H9 (cell line): ENCODE data around the gene AGTPBP1. TPM values are rescaled to one million over a fixed set of nuclear protein-coding genes. Genes with fewer than 3 reads are reported as not detected.
A peak's percentile ranks its signal among the peaks of the same experiment; 100 is the strongest.

Experiments
- DNase-seq: peaks from one replicate; pipeline ENCODE4 v3.0.0-alpha.2; 2017
- H2AFZ ChIP-seq: one replicate; pipeline ENCODE4 v1.6.1; 2013; ENCODE audit warnings: mild to moderate bottlenecking, low read length, control low read depth, moderate library complexity
- H2AK5ac ChIP-seq: 2 replicates; pipeline ENCODE4 v1.6.1; 2013; ENCODE audit warnings: low read length, control low read depth, mixed read lengths; ENCODE audit not compliant: insufficient read length
- H2BK120ac ChIP-seq: one replicate; pipeline ENCODE4 v1.6.1; 2013; ENCODE audit warnings: low read depth, mild to moderate bottlenecking, low read length, control low read depth, inconsistent platforms; ENCODE audit not compliant: poor library complexity, severe bottlenecking
- H2BK12ac ChIP-seq: 2 replicates; pipeline ENCODE4 v1.6.1; 2013; ENCODE audit warnings: low read length, control low read depth, mixed read lengths, low read depth; ENCODE audit not compliant: insufficient read length
- H2BK15ac ChIP-seq: 2 replicates; pipeline ENCODE4 v1.6.1; 2013; ENCODE audit warnings: low read depth, low read length, control low read depth
- H2BK20ac ChIP-seq: one replicate; pipeline ENCODE4 v1.6.1; 2013; ENCODE audit warnings: low read depth, mild to moderate bottlenecking, low read length, control low read depth, inconsistent platforms; ENCODE audit not compliant: poor library complexity, severe bottlenecking
- H2BK5ac ChIP-seq: 2 replicates; pipeline ENCODE4 v1.6.1; 2013; ENCODE audit warnings: low read length, control low read depth, mixed read lengths; ENCODE audit not compliant: insufficient read length
- H3K14ac ChIP-seq: 2 replicates; pipeline ENCODE4 v1.6.1; 2013; ENCODE audit warnings: low read length, control low read depth; ENCODE audit not compliant: insufficient read depth
- H3K18ac ChIP-seq: 2 replicates; pipeline ENCODE4 v1.6.1; 2013; ENCODE audit warnings: low read depth, mild to moderate bottlenecking, mixed read lengths, low read length, control low read depth; ENCODE audit not compliant: insufficient read length
- H3K23ac ChIP-seq: 2 replicates; pipeline ENCODE4 v1.6.1; 2013; ENCODE audit warnings: low read length, control low read depth, mixed read lengths, low read depth; ENCODE audit not compliant: insufficient read length
- H3K23me2 ChIP-seq: 2 replicates; pipeline ENCODE4 v1.6.1; 2013; ENCODE audit warnings: low read depth, mild to moderate bottlenecking, mixed read lengths, low read length, control low read depth; ENCODE audit not compliant: insufficient read length, poor library complexity, severe bottlenecking
- H3K27ac ChIP-seq: 2 replicates; pipeline ENCODE4 v1.5.1; 2013; ENCODE audit warnings: low read length, control low read depth, mixed read lengths, low read depth; ENCODE audit not compliant: insufficient read length
- H3K27me3 ChIP-seq: 2 replicates; pipeline ENCODE4 v1.6.1; 2013; ENCODE audit warnings: low read length, control low read depth, inconsistent platforms; ENCODE audit not compliant: insufficient read depth
- H3K4ac ChIP-seq: 2 replicates; pipeline ENCODE4 v1.6.1; 2013; ENCODE audit warnings: low read depth, mild to moderate bottlenecking, control low read depth, inconsistent platforms, low read length, moderate library complexity
- H3K4me1 ChIP-seq: 2 replicates; pipeline ENCODE4 v1.6.1; 2013; ENCODE audit warnings: low read length, control low read depth, inconsistent platforms; ENCODE audit not compliant: insufficient read depth
- H3K4me2 ChIP-seq: 2 replicates; pipeline ENCODE4 v1.6.1; 2013; ENCODE audit warnings: low read length, control low read depth, mixed read lengths; ENCODE audit not compliant: insufficient read length, insufficient read depth
- H3K56ac ChIP-seq: 2 replicates; pipeline ENCODE4 v1.6.1; 2013; ENCODE audit warnings: low read depth, mild to moderate bottlenecking, mixed read lengths, low read length, control low read depth; ENCODE audit not compliant: insufficient read length
- H3K79me1 ChIP-seq: 2 replicates; pipeline ENCODE4 v1.6.1; 2013; ENCODE audit warnings: low read depth, mild to moderate bottlenecking, moderate library complexity, low read length, control low read depth, inconsistent platforms; ENCODE audit not compliant: insufficient read depth, poor library complexity, severe bottlenecking
- H3K79me2 ChIP-seq: 2 replicates; pipeline ENCODE4 v1.6.1; 2013; ENCODE audit warnings: low read length, control low read depth, inconsistent platforms; ENCODE audit not compliant: insufficient read depth
- H3K9ac ChIP-seq: 2 replicates; pipeline ENCODE4 v1.6.1; 2013; ENCODE audit warnings: low read length, control low read depth, mixed read lengths; ENCODE audit not compliant: insufficient read length; ENCODE audit errors: extremely low read depth
- H3K9me3 ChIP-seq: one replicate; pipeline ENCODE4 v1.6.1; 2013; ENCODE audit warnings: low read depth, low read length, inconsistent platforms; ENCODE audit not compliant: control insufficient read depth
- H3T11ph ChIP-seq: one replicate; pipeline ENCODE4 v1.6.1; 2013; ENCODE audit warnings: mild to moderate bottlenecking, low read length, control low read depth, inconsistent platforms
- H4K20me1 ChIP-seq: one replicate; pipeline ENCODE4 v1.6.1; 2013; ENCODE audit not compliant: control insufficient read depth, insufficient read length, insufficient read depth
- H4K5ac ChIP-seq: 2 replicates; pipeline ENCODE4 v1.6.1; 2013; ENCODE audit warnings: low read depth, mild to moderate bottlenecking, mixed read lengths, low read length, control low read depth; ENCODE audit not compliant: insufficient read length
- H4K8ac ChIP-seq: replicated peaks from 2 replicates; pipeline ENCODE4 v1.6.1; 2013; ENCODE audit warnings: low read length, control low read depth, mixed read lengths, low read depth; ENCODE audit not compliant: insufficient read length
- H4K91ac ChIP-seq: 2 replicates; pipeline ENCODE4 v1.6.1; 2013; ENCODE audit warnings: low read depth, mild to moderate bottlenecking, moderate library complexity, mixed read lengths, low read length, control low read depth; ENCODE audit not compliant: insufficient read length
- H3K27ac Mint-ChIP-seq, 3 experiments: 2 replicates in 2 of 3; 3 replicates in 1 of 3; pipeline ENCODE4 v1.8.0; 2020 to 2021; ENCODE audit warnings: mixed read lengths in 3 of 3, mild to moderate bottlenecking in 1 of 3, moderate library complexity in 1 of 3
- H3K27me3 Mint-ChIP-seq: 2 replicates; pipeline ENCODE4 v1.8.0; 2021; ENCODE audit warnings: low read depth, mild to moderate bottlenecking, moderate library complexity, mixed read lengths
- H3K36me3 Mint-ChIP-seq, 3 experiments: 2 replicates in 2 of 3; 3 replicates in 1 of 3; pipeline ENCODE4 v1.8.0; 2020 to 2021; ENCODE audit warnings: low read depth in 3 of 3, mixed read lengths in 3 of 3; ENCODE audit not compliant: insufficient read depth in 1 of 3
- H3K4me1 Mint-ChIP-seq, 2 experiments: 2 replicates each; pipeline ENCODE4 v1.8.0; 2020; ENCODE audit warnings: mixed read lengths in 2 of 2
- H3K4me3 Mint-ChIP-seq, 2 experiments: 2 replicates in 1 of 2; 3 replicates in 1 of 2; pipeline ENCODE4 v1.8.0; 2020 to 2021; ENCODE audit warnings: mild to moderate bottlenecking in 2 of 2, mixed read lengths in 2 of 2, moderate library complexity in 1 of 2
- H3K9me3 Mint-ChIP-seq, 2 experiments: 2 replicates in 1 of 2; 3 replicates in 1 of 2; pipeline ENCODE4 v1.8.0; 2020; ENCODE audit warnings: mild to moderate bottlenecking in 2 of 2, mixed read lengths in 2 of 2, moderate library complexity in 1 of 2
- CTCF ChIP-seq: fragments of 200-600 bp; sonication (generic); conservative IDR thresholded peaks from 3 replicates; pipeline ENCODE4 v1.8.0; 2021; ENCODE audit warnings: antibody characterized with exemption, mild to moderate bottlenecking
- WGBS: extraction: QIAGEN DNeasy Blood & Tissue Kit; methylation state at CpG from one replicate; pipeline ENCODE4 v1.1.7; 2013; ENCODE audit warnings: missing lambda C conversion rate, low lambda C conversion rate, mixed read lengths; ENCODE audit not compliant: insufficient read length; ENCODE audit errors: extremely low coverage; 5-methylcytosine and 5-hydroxymethylcytosine counted together
- total RNA-seq: library from RNA; stranded (reverse); gene quantifications from 2 replicates; pipeline ENCODE4 v1.2.1, GENCODE V29; 2021

AGTPBP1 gene
- total RNA-seq, 1 experiment from 2014 or later, result 53.1 TPM

GRCh38 chr9:85617141-85617670 lies 124.5 kb downstream of the AGTPBP1 start:
- no peak overlapping the region for H4K8ac ChIP-seq
- no peaks in the 10 kb centered on the region for H3K27me3 Mint-ChIP-seq
- no peaks in the 10 kb centered on the region for H4K20me1 ChIP-seq
- no peak overlapping the region for H2BK5ac ChIP-seq
- H3K56ac ChIP-seq, result no peak overlapping the region
- DNase-seq, result no peak
- no peaks in the 10 kb centered on the region for H3K79me1 ChIP-seq
- no peak overlapping the region for H4K91ac ChIP-seq
- no peak for TF ChIP-seq CTCF
- H3K23me2 ChIP-seq, result no peaks in the 10 kb centered on the region
- H2BK15ac ChIP-seq, result no peak overlapping the region
- H3K27ac ChIP-seq, result no peak overlapping the region
- no peak overlapping the region for H2AK5ac ChIP-seq
- H3K36me3 Mint-ChIP-seq, result peaks cover 0 to 4% (median 2%) of the 10 kb centered on the region in 3 experiments; a peak in 4 of 7 replicates
- H3T11ph ChIP-seq, result no peak overlapping the region
- WGBS, result no CpG with 5 or more reads among the region's 1 CpG
- no peak overlapping the region for H3K9ac ChIP-seq
- no peak overlapping the region for H3K4me3 Mint-ChIP-seq
- no peaks in the 10 kb centered on the region for H3K9me3 ChIP-seq
- no peaks in the 10 kb centered on the region for H3K4me1 ChIP-seq
- H3K4ac ChIP-seq, result no peak overlapping the region
- no peak overlapping the region for H2AFZ ChIP-seq
- no peak overlapping the region for H3K14ac ChIP-seq
- H2BK20ac ChIP-seq, result no peak overlapping the region
- no peaks in the 10 kb centered on the region for H3K9me3 Mint-ChIP-seq
- no peak overlapping the region for H2BK12ac ChIP-seq
- H3K27ac Mint-ChIP-seq, result peak overlapping the region in 1 of 3 experiments; percentile 36; a peak in 1 of 7 replicates
- no peak overlapping the region for H4K5ac ChIP-seq
- no peak overlapping the region for H3K23ac ChIP-seq
- no peaks in the 10 kb centered on the region for H3K79me2 ChIP-seq
- no peaks in the 10 kb centered on the region for H3K4me1 Mint-ChIP-seq
- H3K27me3 ChIP-seq, result no peaks in the 10 kb centered on the region
- H3K18ac ChIP-seq, result no peak overlapping the region
- no peak overlapping the region for H2BK120ac ChIP-seq
- no peak overlapping the region for H3K4me2 ChIP-seq
